GM18499 (cell line): Measurements from ENCODE around the gene GCNT2.
"Not testable (repeated sequence)": the region's sequence is repeated elsewhere in the genome, so short reads cannot be mapped to it uniquely, and the experiment has no call there.

ENCODE experiments used
- ATAC-seq: cut with Tn5 transposase; IDR thresholded peaks from one replicate; pipeline ENCODE4 v1.9.1; 2021; ENCODE audit warnings: moderate number of reproducible peaks; ENCODE audit not compliant: insufficient read depth, unreplicated experiment

Gene GCNT2

GRCh38 chr6:10521104-10521808 is at the start of gene GCNT2:
Gene GCNT2, plus strand, starts transcription at chr6:10521351. Its CDS starts 7,561 bp downstream, at chr6:10528912.
- ATAC-seq, result no peak

GRCh38 chr6:10472634-10473033 is 48.5 kb upstream of the GCNT2 start:
- no peak for ATAC-seq

GRCh38 chr6:10478187-10479040 is 42.7 kb upstream of the GCNT2 start:
- ATAC-seq, result no peak

- no peak for ATAC-seq
Measured at GRCh38 chr6:10479939-10480700, 41.0 kb upstream of the GCNT2 start.

GRCh38 chr6:10481101-10481500 is 40.0 kb upstream of the GCNT2 start:
- ATAC-seq, result no peak

GRCh38 chr6:10482636-10483257 is 38.4 kb upstream of the GCNT2 start:
- ATAC-seq, result no peak

GRCh38 chr6:10484912-10485311 is 36.2 kb upstream of the GCNT2 start:
- no peak for ATAC-seq

- ATAC-seq, result no peak
Measured at GRCh38 chr6:10485406-10485805, 35.7 kb upstream of the GCNT2 start.

- ATAC-seq, result no peak
Measured at GRCh38 chr6:10486215-10486614, 34.9 kb upstream of the GCNT2 start.

- not testable (repeated sequence) for ATAC-seq
Measured at GRCh38 chr6:10486944-10487588, 34.1 kb upstream of the GCNT2 start.

GRCh38 chr6:10487668-10488327 is 33.4 kb upstream of the GCNT2 start:
- ATAC-seq, result no peak

- no peak for ATAC-seq
Measured at GRCh38 chr6:10491463-10491862, 29.7 kb upstream of the GCNT2 start.

GRCh38 chr6:10491905-10492304 is 29.2 kb upstream of the GCNT2 start:
- not testable (repeated sequence) for ATAC-seq

- ATAC-seq, result no peak
Measured at GRCh38 chr6:10495029-10495428, 26.1 kb upstream of the GCNT2 start.

GRCh38 chr6:10505529-10505928 is 15.6 kb upstream of the GCNT2 start:
- ATAC-seq, result no peak

- no peak for ATAC-seq
Measured at GRCh38 chr6:10507298-10507697, 13.9 kb upstream of the GCNT2 start.

- ATAC-seq, result no peak
Measured at GRCh38 chr6:10507715-10508114, 13.4 kb upstream of the GCNT2 start.

- ATAC-seq, result peak; percentile 85
Measured at GRCh38 chr6:10510592-10511367, 10.4 kb upstream of the GCNT2 start.

- ATAC-seq, result no peak
Measured at GRCh38 chr6:10511477-10511876, 9.7 kb upstream of the GCNT2 start.
